T47D (cell line): Measurements from ENCODE around the gene PDSS2.
A peak's percentile ranks its signal among the peaks of the same experiment; 100 is the strongest.

Experiments
- DNase-seq, 2 experiments: peaks; one replicate each; pipeline versions ENCODE4 v3.0.0 to v3.0.0-alpha.2; 2011 to 2012; ENCODE audit warnings: low read depth in 1 of 2, low spot score in 1 of 2
- JUND ChIP-seq: IDR thresholded peaks from 2 replicates; pipeline ENCODE4 v1.6.1; 2012; ENCODE audit warnings: low read depth
- in situ Hi-C: cut with HindIII; loops from 2 replicates; pipeline ENCODE4 v1.10.0; 2016; ENCODE audit warnings: low sequenced_read_pairs, low pct_unique_long_range_greater_than_20kb

PDSS2 gene

DNA sequence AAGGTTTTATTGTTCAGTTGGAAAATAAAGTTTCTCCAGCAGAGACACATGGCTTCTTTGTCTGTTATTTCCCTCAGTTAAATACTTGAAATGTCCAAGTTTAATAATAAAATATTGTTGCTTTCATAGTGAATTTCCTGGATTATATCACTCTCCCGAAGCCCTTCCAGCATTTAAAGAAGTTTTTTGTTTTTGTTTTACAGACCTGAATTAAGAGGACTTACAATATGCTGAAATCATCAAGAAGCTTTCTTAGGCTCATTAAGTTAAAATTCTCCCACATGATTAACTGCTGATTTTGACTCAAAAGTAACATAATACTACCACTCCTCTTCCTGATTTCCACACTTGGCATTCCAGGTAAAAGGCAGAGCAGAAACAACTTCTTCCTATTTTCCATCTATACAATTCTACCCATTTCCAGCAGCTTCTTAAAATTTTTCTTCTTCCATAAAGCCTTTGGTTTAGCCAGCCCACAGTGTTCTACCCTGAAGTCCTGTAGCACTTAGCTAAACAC is 35.8 kb downstream of the PDSS2 start:
- in situ Hi-C loops = no loop called here
- DNase-seq = no peak
- TF ChIP-seq JUND = no peak

DNA sequence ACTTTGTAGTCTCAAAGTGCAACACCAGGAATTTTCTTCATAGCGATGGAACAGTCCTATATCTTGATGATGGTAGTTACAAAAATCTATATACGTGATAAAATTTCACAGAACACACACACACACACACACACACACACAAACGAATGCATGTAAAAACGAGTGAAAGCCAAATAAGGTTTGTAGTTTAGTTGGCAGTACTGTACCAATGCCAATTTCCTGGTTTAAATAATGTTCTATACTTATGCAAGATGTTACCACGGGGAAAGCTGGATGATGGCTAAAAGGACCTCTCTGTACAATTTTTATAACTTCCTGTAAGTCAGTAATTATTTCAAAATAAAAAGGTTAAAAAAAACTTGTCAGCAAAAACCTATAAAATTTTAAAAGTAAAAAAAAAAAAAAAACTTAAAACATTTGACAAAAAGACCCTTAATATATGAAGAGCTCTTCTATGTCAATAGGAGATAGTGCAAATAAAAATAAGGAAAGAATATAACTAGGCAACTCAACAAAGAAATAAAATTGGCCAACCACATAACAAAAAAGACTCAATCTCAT is 37.6 kb downstream of the PDSS2 start:
- DNase-seq = no peak
- in situ Hi-C loops = no loop called here
- TF ChIP-seq JUND = no peak

DNA sequence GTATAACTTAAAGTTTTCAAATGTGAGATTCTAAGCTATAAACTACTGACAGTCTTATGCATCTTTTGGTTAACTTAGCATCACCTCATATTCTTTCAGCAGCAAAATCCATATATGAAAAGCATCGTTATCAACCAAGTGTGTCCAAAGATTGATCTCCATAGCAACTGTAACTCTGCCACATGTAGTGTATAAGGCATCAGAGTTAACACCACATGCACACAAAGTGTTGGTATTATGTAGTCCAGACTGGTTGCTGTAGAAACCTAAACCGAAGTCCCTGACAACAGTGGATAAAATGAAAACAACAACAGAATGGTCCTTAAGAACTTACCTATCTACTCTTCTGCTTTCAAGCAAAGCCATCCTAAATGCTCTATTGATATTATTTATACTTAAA is 39.6 kb downstream of the PDSS2 start:
- no peak for TF ChIP-seq JUND
- DNase-seq = no peak
- in situ Hi-C loops = no loop called here

DNA sequence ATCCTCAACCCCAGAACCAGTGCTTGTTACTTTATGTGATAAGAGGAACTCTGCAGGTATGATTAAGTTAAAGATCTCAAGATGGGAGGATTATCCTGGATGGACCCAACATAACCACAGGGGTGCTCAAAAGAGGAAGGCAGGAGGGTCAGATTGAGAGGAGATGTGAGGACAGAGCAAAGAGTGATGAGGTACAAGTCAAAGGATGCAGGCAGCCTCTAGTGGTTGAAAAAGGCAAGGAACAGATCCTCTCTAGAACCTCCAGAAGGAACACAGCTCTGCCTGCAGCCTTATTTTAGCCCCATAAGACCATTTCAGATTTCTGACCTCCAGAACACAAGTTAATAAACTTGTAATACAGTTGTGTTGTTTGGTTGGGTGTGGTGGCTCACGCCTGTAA is 41.2 kb downstream of the PDSS2 start:
- in situ Hi-C loops = no loop called here
- TF ChIP-seq JUND = no peak
- peak; percentile 6 to 41 for DNase-seq

DNA sequence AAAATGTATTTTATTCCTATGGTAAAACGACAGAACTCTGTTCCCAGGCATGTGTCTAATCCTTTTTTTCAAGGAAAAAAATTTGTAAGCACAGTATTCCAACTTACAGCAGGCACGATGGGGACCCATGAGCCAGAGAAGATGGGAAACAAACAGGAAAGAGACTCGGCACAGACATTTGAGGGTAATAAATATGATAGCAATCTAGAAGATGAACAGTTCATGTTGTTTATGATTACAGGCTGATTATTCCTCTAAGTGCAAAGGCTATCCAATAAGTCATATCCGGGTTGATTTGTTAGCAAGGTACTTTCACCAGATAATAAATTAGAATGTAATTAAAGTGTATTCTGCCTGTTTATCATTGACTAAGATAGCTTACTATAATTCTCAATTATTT is 43.2 kb downstream of the PDSS2 start:
- in situ Hi-C loops = no loop called here
- no peak for TF ChIP-seq JUND
- DNase-seq = no peak

DNA sequence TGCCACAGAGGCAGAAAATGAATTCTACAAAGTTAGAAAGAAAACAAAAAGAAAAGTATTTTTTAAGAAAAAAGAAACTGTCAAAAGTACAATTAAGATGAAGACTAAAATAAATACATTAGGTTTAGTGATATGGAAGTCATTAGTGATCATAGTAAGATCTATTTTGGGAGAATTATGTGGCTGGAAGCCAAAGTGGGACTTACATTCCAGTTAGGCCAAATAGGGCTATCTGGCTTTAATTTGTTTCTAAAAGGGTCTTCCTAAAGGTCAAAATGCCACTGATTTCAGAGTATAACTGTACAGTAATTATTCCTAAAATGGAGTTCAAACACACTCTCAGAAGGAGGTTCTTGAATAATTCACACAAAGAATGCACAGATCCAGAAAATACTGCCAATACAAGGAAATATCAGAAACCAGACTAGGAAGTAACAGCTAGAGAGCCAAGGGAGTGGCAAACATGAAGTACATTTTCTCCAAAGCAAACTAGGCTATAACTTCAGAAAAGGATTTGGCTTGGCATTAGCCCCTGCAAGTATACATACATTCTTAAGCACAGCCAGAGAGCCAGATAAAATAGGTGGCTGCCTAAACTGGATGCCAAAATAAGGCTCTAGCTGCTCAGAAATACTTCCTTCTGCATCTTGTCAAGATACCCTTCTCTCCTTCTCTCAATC is 45.3 kb downstream of the PDSS2 start:
- in situ Hi-C loops = no loop called here
- TF ChIP-seq JUND = no peak

DNA sequence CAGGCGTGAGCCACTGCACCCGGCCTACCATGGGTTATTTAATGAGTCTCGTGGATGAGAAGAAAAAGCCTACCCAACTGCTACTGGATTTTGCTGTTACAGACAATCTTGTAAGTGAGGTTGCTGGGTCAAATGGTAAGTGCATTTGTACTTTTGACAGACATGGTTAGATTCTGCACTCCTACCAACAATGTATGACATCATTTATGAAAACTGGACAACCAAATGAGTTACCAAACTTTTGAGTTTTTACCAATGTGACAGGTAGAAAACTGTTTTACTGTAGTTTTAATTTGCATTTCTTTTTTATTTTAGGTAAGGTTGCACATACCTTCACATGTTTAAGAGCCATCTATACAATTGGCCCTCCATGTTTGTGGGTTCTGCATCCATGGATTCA is 48.2 kb downstream of the PDSS2 start:
- in situ Hi-C loops = no loop called here
- TF ChIP-seq JUND = no peak
- DNase-seq = no peak

More for the DNA sequence above, 45.3 kb downstream of the PDSS2 start:
- no peak for DNase-seq

DNA sequence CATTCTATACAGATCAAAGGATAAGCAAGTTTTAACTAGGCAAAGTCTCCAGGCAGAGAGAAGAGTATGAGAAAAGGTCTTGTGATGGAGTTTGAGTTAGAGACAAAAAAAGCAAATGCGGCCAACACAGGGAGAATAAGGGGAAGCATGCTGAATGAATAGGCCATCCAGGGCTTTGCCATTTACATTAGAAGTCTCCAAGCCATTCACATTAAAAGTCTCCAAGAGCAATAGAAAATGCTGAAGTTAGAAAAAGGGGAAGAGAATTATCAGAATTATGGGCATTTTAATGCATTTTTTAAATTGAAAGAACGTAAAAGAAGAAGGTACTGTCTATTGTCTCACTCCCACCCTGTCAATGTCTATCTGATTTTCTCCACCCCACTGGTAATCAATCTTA is 49.4 kb downstream of the PDSS2 start:
- in situ Hi-C loops = no loop called here
- no peak for TF ChIP-seq JUND
- no peak for DNase-seq

DNA sequence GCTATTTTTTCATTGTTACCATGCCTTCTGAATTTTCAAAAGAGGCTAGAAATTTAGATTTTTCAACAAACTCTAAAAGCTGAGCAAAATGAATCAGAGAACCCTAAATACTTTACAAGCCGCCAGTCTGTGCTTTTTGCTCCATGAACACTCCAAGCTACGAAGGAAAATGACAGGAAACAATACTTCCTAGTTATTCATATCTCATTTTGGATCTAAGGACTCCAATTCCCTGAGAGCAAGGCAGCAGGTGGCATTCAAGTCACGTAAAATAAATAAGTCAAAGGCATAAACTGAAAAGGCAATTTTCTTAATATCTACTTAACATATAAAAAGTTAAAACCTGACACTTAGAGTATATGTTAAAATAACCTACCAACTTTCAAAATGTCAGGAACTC is 50.6 kb downstream of the PDSS2 start:
- TF ChIP-seq JUND = no peak
- DNase-seq = peak in 1 of 2 experiments; percentile 1
- in situ Hi-C loops = no loop called here

DNA sequence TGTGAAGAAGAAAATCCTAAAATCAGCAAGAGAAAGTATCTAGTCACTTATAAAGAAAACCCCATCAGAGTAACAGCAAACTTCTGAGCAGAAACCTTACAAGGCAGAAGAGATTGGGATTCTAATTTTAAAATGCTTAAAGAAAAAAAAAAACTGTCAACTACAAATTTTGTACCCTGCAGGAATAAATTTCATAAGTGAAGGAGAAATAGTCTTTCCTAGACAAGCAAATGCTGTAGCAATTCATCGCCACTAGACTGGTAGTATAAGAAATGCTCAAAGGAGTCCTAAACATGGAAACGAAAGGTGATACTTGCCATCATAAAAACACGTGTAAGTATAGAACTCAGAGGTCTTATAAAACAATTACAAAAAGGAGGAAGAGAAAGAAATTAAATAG is 54.4 kb downstream of the PDSS2 start:
- no peak for TF ChIP-seq JUND
- in situ Hi-C loops = no loop called here
- no peak for DNase-seq

DNA sequence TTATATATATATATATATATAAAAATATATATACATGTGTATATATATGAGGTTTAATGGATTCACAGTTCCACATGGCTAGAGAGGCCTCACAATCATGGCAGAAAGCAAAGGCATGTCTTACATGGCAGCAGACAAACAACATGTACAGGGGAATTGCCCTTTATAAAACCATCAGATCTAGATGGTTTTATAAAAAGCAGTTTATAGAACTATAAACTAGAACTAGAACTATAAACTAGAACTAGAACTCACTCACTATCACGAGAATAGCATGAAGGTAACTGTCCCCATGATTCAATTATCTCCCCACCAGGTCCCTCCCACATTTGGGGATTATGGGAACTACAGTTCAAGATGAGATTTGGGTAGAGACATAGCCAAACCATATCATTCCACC is 56.8 kb downstream of the PDSS2 start:
- in situ Hi-C loops = no loop called here
- no peak for DNase-seq
- TF ChIP-seq JUND = no peak

DNA sequence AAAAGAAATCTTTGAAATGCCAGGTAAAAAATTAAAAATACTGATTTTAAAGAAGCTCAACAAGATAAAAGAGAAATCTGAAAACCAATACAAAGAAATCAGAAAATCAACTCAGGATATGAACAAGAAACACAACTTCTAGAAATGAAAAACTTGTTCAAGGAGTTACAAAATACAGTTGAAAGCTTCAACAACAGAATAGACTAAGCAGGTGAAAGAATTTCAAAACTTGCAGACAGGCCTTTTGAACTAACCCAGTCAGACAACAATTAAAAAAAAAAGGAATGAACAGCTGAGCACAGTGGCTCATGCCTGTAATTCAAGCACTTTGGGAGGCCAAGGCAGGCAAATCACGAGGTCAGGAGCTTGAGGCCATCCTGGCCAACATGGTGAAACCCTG is 57.8 kb downstream of the PDSS2 start:
- no peak for DNase-seq
- no peak for TF ChIP-seq JUND
- in situ Hi-C loops = no loop called here

DNA sequence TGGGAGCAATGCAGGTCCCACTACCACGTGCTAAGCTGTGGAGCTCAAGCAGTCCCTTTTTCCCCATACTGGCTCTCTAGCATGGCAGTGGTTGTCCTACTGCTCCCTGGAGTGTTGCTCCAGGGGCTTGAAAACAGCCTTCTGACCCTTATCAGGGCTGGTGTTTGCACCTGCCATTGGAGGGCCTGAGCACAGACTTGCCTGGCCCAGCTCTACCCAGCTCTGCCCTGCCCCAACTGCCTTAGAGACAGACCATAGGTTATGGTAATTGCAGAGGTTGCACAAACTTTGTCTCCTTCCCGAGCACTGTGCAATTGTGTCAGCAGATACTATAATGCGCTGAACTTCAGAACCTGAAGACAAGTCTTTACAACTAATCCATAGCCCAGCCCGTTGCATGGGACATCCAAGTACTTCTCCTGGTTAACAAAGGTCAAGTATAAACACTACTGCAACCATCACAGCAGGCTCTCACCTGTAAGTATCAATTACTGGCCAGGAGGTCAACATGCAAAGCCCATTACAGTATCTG is 58.7 kb downstream of the PDSS2 start:
- TF ChIP-seq JUND = no peak
- in situ Hi-C loops = no loop called here
- DNase-seq = no peak
